CD4-positive, alpha-beta T cell treated with Interleukin-6 at 100 ng/mL for 8 hours (primary cell): ENCODE data around the gene ANO10.
"Not testable (repeated sequence)": the region's sequence is repeated elsewhere in the genome, so short reads cannot be mapped to it uniquely, and the experiment has no call there.

Source experiments
- DNase-seq: peaks from one replicate; pipeline ENCODE4 v3.0.0-alpha.2; 2020; ENCODE audit warnings: mixed read lengths, low spot score

Gene ANO10

DNA sequence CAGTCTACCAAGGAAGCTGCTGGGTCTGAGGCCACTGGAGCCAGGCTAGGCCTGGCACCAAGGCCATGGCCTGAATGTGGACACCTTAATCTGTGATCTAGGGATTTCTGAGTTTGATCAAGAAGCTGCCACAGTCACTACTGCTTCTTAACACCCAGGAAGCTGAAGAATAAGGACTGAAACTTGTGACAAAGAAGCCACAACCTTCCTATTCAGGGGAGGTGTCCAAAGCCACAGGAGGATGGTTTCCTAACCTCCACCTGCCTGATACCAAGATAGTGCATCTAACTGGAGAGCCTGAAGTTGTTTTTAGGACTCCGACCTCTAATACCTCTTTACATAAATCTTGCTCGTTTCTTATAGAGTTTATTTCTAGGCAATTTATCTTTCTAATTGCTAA, 5.5 kb upstream of the ANO10 start:
- no peak for DNase-seq

DNA sequence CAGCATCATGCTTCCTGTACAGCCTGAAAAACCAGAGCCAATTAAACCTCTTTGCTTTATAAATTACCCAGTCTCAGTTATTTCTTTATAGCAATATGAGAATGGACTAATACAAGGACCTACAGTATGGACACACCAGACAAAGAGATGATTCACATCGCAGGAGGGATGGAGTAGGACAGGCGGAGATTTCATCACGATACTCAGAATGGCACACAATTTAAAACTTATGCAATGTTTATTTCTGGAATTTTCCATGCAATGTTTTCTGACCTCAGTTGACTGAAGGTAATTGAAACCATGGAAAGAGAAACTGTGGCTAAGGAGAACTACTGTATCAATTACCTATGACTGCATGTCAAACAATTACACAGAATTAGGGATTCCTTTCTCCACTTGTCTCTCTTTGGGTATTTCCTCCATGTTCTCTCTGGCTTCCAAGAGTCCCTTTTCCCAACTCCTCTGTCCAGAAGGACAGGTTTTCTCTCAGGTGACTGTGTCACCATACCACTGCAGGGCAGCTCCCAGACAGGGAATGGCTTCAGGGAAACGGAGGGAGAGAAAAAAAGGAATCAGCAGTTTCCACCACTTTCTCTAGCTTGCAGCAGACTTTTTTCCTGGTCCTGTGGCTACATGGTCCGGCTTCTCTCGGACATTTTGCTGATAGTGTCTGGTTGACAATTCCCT, 3.0 kb upstream of the ANO10 start:
- no peak for DNase-seq

DNA sequence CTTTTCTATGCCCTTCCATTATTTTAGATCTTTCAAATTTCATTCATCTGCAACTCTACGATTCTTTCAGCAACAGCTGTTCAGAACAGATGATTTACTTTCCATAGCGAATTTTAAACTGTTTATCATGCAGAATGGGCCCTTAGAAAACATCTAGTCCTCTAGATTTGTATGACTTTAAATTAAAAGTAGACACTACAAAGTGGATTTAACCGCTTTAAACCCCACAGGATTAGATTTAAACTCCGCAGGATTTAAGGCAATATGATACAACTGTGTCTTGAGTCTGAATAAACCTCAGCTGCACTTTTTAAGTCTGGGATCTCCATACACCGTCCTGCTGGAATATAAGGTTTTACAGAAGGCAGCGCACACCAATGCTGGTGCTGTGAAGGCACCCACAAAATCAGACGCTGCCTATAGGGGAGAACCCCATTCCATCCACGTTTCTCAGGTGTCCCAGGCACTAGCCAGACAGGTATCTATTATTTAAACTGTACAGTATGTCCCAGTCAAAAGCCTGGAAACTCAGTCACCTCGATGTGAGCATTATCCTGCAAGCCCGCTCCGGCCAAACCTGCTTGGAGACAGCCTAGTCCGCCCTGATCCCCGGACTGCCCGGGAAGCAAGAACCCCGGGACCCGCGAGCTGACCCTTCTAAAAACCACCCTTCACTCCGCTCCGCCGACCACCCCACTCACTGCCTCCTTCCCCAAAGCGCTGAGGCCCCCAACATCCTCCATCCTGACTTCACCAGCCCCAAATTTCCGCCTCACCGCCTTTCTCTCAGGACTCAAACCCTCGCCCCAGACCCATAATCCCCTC, 768 bp downstream of the ANO10 start:
- no peak for DNase-seq

DNA sequence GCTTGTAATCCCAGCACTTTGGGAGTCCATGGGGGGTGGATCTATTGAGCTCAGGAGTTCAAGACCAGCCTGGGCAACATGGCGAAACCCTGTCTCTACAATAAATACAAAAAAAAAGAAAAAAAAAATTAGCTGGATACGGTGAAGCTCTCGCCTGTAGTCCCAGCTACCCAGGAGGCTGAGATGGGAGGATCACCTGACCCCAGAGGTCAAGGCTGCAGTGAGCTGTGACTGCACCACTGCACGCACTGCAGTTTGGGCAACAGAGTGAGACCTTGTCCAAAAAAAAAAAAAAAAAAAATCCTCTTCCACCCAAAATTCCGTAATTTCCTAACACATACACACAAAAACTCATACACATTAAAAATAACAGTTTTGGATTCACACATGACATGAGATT, 2.2 kb downstream of the ANO10 start:
- DNase-seq = no peak

DNA sequence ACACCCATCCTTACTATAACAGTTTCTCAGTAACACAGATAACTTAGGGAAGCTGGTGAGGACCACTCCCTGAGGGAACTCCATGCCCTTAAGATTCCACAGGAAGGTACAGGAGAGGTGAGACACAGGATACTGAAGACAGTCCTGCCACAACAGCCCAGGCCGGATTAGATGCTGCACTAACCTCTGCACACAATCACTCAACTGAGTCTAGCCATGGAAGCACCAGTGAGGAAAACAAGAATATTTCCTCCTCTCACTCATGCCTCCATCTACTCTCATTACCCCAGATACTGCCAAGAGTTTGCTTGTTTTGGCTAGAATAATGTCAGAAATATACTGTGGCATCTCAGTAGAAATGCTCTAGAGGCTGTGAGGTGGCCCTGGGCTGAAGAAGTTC, 3.7 kb downstream of the ANO10 start:
- DNase-seq = no peak

DNA sequence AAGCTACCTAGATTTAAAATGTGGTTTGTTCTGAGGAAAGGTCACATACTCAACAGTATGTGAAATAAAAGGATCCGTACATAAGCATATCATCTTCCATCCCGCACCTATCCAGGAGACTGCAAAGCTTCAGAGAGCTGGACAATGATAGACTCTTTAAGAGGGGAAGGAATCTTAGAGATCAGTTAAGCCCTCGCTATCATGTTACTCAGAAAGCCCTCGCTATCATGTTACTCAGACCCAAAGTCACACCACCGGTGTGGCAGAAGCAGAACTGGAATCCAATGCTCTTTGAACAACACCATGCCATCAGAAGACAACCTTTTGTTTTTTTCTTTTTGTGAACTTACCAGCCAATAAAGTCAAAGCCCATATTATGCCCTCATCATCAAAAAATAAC, 5.8 kb downstream of the ANO10 start:
- DNase-seq = no peak

DNA sequence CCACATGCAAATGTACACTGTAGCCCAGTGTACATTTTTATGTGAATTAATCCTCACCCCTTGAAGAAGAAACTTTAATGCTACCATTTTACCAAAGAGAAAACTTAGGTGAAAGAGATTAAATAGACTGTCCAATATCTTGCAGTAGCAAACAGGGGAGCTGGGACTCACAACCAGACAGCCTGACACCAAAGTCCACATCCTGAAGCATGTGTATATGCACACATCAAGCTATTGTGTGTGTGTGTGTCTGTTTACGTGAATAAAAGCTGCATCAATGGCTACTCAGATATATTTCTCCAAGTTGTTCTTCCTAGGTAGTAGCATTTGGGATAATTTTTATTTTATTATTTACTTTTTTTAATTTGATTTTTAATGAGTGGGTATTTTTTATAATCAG, 6.7 kb downstream of the ANO10 start:
- no peak for DNase-seq

DNA sequence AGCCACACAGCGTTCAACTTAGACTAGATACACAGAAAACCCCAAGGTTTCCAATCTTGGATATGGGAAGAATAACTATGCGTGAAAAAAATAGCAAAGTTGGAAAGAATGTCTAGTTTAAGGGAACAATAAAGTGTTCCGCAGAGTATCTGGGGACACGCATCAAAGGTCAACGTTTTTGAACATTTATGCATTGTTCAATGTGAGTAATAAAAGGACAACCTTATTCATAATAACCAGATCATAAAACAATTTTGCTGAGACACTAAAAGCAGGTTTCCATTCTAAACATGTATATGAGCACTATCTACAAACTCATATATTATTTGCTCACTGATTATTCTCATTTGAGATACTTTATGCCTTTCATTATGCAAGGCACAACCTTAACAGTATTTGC, 7.8 kb downstream of the ANO10 start:
- no peak for DNase-seq

DNA sequence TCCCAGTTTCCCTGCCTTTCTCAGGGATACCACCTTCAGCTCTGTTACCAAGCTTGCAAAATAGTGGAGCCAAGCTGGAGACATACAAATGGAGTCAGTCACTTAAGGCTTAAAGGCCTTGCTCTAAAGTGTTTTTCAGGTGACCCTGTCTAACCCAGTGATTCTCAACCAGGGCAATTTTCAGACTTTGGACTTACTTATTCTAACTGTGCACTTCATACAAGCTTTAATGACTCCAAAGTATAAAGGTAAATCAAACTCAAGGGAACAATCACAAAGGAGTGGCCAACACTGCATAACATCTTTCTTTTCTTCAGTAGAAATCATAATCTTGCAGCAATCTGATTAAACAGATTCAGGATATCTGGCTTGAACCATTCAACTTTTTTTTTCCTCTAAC, 9.4 kb downstream of the ANO10 start:
- DNase-seq = no peak

DNA sequence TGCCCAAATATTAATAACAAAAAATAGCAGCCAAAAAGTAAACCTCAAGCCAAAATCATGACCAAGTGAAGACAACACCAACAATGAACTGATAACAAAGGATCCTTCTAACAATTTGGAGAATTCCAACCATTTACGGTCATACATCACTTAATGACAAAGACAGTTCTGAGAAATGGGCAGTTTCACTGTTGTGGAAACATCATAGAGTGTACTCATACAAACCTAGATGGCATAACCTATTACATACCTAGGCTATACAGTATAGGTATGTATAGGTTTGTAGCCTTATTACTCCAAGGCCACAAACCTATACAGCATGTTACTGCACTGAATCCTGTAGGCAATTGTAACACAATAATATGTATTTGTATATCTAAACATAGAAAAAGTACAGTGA, 12.4 kb downstream of the ANO10 start:
- DNase-seq = no peak

DNA sequence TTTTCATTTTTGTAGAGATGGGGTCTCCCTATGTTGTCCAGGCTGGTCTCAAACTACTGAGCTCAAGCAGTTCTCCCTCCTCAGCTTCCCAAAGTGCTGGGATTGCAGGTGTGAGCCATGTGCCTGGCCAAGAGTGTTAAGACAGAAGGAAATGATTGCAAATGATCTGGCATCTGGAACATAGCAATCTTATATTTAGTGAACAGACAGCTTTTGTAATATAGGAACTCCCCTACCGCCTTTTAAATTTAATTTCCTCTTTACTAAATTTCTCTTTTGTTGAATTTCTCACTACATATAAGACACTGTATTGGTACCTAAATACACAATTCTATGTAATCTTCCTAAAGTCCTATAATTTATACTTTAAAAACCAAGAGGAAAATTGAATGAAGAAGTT, 13.1 kb downstream of the ANO10 start:
- no peak for DNase-seq

DNA sequence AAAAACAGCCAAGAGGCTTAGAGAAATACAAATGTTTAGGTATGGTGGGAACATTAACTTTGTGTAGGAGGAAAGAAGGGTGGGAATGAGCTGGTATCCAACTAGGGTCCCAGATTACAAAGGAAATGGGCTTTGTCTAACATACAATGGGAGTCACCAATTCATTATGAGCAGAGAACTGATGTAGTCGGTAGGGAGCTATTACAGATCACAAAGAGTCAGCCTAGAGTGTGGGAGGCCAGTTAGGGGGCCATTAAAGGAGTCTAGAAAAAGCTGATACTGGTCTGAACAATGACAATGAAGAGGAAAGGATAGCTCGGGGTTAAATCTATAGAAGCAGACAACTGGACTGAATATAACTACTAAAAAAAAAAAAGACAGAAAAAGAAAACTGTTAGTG, 15.5 kb downstream of the ANO10 start:
- DNase-seq = no peak

DNA sequence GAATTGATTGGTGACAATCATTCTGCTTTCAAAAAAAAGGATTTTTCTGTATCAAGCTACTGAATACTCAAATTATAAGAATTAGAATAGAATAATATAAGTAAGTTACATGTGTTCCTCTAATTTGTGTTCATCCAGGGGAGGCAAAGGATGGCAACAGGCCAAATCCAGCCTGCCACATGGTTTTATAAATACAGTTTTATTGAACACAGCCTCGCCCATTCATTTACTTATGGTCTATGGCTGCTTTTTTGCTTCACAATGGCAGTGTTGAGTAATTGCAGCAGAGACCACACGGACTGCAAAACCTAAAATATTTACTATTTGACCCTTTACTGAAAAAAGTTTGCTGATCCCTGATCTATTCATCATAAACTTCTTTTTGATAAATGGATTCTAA, 21.9 kb downstream of the ANO10 start:
- DNase-seq = not testable (repeated sequence)

DNA sequence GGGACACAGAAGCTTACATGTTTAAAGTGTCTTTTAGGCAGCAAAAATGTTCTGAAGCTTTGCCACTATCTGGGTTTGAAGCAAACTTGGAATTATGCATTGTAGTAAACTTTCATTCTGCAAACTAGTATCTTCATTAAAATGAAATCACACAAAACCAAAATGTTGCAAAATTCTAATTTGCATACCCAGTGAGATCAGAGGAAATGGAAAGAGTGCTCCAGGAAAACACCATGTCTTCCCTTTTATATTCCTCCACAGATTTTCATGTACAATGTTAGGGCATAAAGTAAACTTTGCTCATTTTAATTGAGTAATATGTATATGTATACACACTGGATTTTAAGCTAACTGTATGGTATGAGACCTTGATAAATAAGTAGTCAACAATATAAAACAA, 23.9 kb downstream of the ANO10 start:
- no peak for DNase-seq

DNA sequence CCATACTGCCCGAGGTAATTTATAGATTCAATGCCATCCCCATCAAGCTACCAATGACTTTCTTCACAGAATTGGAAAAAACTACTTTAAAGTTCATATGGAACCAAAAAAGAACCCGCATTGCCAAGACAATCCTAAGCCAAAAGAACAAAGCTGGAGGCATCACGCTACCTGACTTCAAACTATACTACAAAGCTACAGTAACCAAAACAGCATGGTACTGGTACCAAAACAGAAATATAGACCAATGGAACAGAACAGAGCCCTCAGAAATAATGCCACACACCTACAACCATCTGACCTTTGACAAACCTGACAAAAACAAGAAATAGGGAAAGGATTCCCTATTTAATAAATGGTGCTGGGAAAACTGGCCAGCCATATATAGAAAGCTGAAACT, 25.6 kb downstream of the ANO10 start:
- not testable (repeated sequence) for DNase-seq

DNA sequence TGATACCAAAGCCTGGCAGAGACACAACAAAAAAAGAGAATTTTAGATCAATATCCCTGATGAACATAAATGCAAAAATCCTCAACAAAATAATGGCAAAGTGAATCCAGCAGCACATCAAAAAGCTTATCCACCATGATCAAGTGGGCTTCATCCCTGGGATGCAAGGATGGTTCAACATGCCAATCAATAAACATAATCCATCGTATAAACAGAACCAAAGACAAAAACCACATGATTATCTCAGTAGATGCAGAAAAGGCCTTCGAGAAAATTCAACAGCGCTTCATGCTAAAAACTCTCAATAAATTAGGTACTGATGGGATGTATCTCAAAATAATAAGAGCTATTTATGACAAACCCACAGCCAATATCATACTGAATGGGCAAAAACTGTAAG, 26.5 kb downstream of the ANO10 start:
- DNase-seq = not testable (repeated sequence)

DNA sequence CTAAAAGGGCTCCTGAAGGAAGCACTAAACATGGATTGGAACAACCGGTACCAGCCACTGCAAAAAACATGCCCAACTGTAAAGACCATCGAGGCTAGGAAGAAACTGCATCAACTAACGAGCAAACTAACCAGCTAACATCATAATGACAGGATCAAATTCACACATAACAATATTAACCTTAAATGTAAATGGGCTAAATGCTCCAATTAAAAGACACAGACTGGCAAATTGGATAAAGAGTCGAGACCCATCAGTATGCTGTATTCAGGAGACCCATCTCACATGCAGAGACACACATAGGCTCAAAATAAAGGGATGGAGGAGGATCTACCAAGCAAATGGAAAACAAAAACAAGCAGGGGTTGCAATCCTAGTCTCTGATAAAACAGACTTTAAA, 28.2 kb downstream of the ANO10 start:
- not testable (repeated sequence) for DNase-seq

DNA sequence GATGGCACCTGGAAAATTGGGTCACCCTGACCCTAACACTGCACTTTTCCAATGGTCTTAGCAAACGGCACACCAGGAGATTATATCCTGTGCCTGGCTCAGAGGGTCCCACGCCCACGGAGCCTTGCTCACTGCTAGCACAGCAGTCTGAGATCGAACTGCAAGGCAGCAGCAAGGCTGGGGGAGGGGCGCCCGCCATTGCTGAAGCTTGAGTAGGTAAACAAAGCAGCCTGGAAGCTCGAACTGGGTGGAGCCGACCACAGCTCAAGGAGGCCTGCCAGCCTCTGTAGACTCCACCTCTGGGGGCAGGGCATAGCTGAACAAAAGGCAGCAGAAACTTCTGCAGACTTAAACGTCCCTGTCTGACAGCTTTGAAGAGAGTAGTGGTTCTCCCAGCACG, 29.9 kb downstream of the ANO10 start:
- DNase-seq = not testable (repeated sequence)

DNA sequence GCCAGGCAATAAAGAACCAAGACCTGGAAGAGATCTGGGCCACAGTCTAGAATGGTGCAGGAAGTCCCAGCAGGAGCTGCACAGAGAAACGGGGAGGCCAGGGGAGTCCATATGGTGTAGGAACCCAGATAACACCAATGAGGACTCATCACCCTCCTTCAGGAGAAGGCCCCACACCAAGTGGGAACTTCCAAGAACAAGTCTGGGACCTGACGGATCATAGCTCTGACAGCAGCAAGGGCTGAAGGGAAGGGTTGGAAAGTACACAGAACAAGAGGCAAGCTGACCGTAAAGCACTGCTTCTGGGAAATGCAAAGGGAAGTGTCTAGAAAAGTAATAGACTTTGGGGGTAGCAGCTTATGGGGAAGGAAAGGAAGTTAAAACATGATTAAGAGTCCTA, 34.5 kb downstream of the ANO10 start:
- DNase-seq = no peak

DNA sequence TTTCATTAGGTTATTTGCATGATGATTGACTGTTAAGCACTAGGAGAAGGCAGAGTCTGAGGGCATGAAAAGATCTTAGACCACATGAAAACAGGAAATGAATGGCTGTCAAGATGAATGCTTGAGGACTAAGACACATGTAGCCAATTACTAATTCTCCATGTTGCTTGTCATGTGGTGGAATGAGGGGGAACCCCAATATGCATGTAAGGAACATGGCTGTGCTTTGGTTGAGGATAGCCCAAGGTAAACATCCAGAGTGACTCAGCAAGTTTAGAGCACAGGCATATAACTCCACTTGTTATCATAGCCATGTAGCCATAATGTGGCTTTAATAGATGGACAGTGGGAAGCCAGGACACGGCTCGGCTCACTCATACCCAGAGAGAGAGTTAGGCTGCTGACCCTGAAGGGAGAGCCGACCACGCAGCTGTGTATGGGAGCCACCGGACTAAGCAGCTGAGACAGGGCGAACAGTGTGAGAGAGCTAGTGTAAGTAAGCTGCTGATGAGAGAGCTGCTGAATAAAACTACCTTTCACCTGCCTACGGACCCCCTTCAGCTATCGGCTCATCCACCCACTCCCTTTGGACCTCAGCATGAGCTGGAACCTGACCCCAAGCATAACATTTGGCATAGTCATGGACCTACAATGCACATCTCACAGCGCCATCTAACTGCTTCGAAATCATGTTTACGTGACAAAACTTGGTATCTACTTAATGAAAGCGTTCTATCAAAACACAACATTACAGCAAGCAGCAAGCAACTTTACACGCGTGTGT, 37.6 kb downstream of the ANO10 start:
- DNase-seq = no peak

DNA sequence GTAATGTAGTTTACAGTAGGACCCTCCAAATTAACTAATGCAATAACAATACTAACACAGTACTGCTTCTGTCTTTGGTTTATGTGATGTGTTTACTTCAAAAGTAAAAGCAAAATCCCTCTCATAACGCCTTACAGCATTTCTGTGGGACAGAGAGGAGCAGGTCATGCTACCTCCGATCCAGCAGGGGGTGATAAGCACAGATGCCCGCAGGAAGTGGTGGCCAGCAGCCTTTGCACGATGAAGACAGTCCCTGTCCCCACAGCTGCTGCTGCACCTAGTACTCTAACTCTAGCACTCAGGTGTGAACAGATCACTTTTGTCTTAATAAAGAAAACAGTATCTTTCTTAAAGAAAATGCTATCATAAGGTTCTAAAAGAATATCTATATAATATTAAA, 38.3 kb downstream of the ANO10 start:
- DNase-seq = no peak

DNA sequence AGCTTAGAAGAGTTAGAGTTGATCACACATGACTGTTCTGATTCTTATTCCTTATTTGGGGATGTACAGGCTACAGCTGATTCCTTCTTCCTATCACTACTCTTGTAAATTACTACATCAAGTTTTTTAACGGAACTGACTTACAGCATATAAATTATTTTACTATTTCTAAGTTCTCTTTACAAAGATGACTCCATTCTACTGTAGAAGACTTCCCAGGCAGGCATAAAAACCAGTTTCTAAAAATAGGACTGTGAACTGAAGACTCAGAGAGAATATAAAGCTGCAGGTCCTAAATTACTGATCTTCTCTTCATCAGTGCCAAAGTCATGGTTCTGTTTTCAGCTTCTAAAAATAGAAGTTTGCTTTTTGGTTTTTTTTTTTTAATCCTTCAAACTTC, 38.9 kb downstream of the ANO10 start:
- no peak for DNase-seq

DNA sequence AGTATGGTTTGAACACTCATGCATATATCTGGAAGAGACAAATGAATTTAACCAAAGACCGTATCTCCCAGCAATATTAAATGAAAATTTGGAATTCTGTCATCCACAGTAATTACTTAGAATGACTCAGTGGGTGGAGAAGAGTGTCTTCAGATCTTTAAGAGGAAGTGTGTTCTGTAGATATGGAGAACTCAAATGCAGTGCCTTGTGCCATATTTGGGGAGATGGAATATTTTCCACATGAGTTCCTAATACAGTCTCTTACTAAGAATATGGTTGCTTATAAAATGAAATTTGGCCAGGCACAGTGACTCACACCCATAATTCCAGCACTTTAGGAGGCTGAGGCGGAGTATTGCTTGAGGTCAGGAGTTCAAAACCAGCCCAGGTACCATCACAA, 40.5 kb downstream of the ANO10 start:
- DNase-seq = no peak
